ENCODE data around the gene ACSL4. TPM values are rescaled to one million over a fixed set of nuclear protein-coding genes. Genes with fewer than 3 reads are reported as not detected.
"Not testable (repeated sequence)": the region's sequence is repeated elsewhere in the genome, so short reads cannot be mapped to it uniquely, and the experiment has no call there.

The ACSL4 gene
- total RNA-seq, 1 donor from 2014 or later = 15.0 TPM

- TF ChIP-seq CTCF (IDR thresholded peaks at IDR 0.05; ENCODE audit: unreplicated experiment) = no peak
- Mint-ChIP-seq H3K36me3 (peaks cover 1% of the 10 kb centered on the region), H3K9me3 (peaks cover 6% of the 10 kb centered on the region), H3K27me3 (ENCODE audit: low read depth) (no peaks in the 10 kb centered on the region), H3K4me3 (peak overlapping the region; percentile 86), H3K4me1 (peaks cover 14% of the 10 kb centered on the region), H3K27ac (peak overlapping the region; percentile 89)
- no peak for DNase-seq (ENCODE audit: low spot score in 2 of 2, unreplicated experiment in 2 of 2)
Observed at GRCh38 chrX:109732017-109732801, 848 bp downstream of the ACSL4 start.

GRCh38 chrX:109728173-109728535 is 4.9 kb downstream of the ACSL4 start:
- Mint-ChIP-seq H3K27ac (no peak overlapping the region), H3K4me3 (no peak overlapping the region), H3K27me3 (ENCODE audit: low read depth) (no peaks in the 10 kb centered on the region), H3K9me3 (peaks cover 6% of the 10 kb centered on the region), H3K4me1 (peaks cover 16% of the 10 kb centered on the region), H3K36me3 (peaks cover 4% of the 10 kb centered on the region)
- TF ChIP-seq CTCF (IDR thresholded peaks at IDR 0.05; ENCODE audit: unreplicated experiment) = no peak
- DNase-seq (ENCODE audit: low spot score in 2 of 2, unreplicated experiment in 2 of 2) = no peak

- H3K36me3 Mint-ChIP-seq; H3K4me3 Mint-ChIP-seq; H3K9me3 Mint-ChIP-seq; H3K27ac Mint-ChIP-seq; H3K27me3 Mint-ChIP-seq (ENCODE audit: low read depth); H3K4me1 Mint-ChIP-seq; DNase-seq (ENCODE audit: low spot score in 2 of 2, unreplicated experiment in 2 of 2): not testable (repeated sequence)
Observed at GRCh38 chrX:109724971-109725370, 8.1 kb downstream of the ACSL4 start.

- no peak for TF ChIP-seq CTCF (IDR thresholded peaks at IDR 0.05; ENCODE audit: unreplicated experiment)
- Mint-ChIP-seq H3K36me3 (peaks cover 3% of the 10 kb centered on the region), H3K4me1 (no peaks in the 10 kb centered on the region), H3K4me3 (no peak overlapping the region), H3K27ac (peak overlapping the region; percentile 10), H3K27me3 (ENCODE audit: low read depth) (no peaks in the 10 kb centered on the region), H3K9me3 (no peaks in the 10 kb centered on the region)
- DNase-seq (ENCODE audit: low spot score in 2 of 2, unreplicated experiment in 2 of 2) = no peak
Observed at GRCh38 chrX:109720947-109721346, 12.1 kb downstream of the ACSL4 start.

- H3K4me3 Mint-ChIP-seq = no peak overlapping the region
- no peak for TF ChIP-seq CTCF (IDR thresholded peaks at IDR 0.05; ENCODE audit: unreplicated experiment)
- H3K9me3 Mint-ChIP-seq = no peaks in the 10 kb centered on the region
- H3K27me3 Mint-ChIP-seq (ENCODE audit: low read depth) = no peaks in the 10 kb centered on the region
- H3K4me1 Mint-ChIP-seq = no peaks in the 10 kb centered on the region
- no peak for DNase-seq (ENCODE audit: low spot score in 2 of 2, unreplicated experiment in 2 of 2)
- H3K27ac Mint-ChIP-seq = no peak overlapping the region
- H3K36me3 Mint-ChIP-seq = no peaks in the 10 kb centered on the region
Observed at GRCh38 chrX:109719264-109719663, 13.8 kb downstream of the ACSL4 start.

- no peak for DNase-seq (ENCODE audit: low spot score in 2 of 2, unreplicated experiment in 2 of 2)
- Mint-ChIP-seq H3K27ac (no peak overlapping the region), H3K4me1 (no peaks in the 10 kb centered on the region), H3K9me3 (no peaks in the 10 kb centered on the region), H3K4me3 (no peak overlapping the region), H3K27me3 (ENCODE audit: low read depth) (no peaks in the 10 kb centered on the region), H3K36me3 (no peaks in the 10 kb centered on the region)
- no peak for TF ChIP-seq CTCF (IDR thresholded peaks at IDR 0.05; ENCODE audit: unreplicated experiment)
Observed at GRCh38 chrX:109716431-109717028, 16.5 kb downstream of the ACSL4 start.

All from mesothelial cell of epicardium (in vitro differentiated cells).